GM12878 (cell line): Measurements from ENCODE around the gene COX19. TPM values are rescaled to one million over a fixed set of nuclear protein-coding genes. Genes with fewer than 3 reads are reported as not detected.

Experiments
- ATAC-seq: fragments of 200-7000 bp; cut with Tn5 transposase; 3 replicates; pipeline ENCODE4 v1.9.1; 2020; ENCODE audit warnings: mild to moderate bottlenecking, moderate library complexity
- BruUV-seq: library from RNA; stranded (reverse); fragments of 400-500 nt; replicated peaks from 2 replicates; lab custom pipeline; 2021; lab: Mats Ljungman, UMichigan
- CTCF ChIA-PET: fragments of 300-600 bp; sonication (Branson Sonifier 250); formaldehyde crosslinking; extraction: SDS; loops from one replicate; lab custom pipeline; 2021; ENCODE audit warnings: inconsistent platforms; lab: Yijun Ruan, JAX
- POLR2A ChIA-PET: fragments of 350-600 bp; formaldehyde crosslinking; extraction: SDS; loops from one replicate; lab custom pipeline; 2021; ENCODE audit warnings: inconsistent platforms; lab: Charles Lee
- RAD21 ChIA-PET: fragments of 300-600 bp; sonication (Branson Sonifier 250); formaldehyde crosslinking; loops from one replicate; lab custom pipeline; 2023; ENCODE audit warnings: antibody characterized with exemption; ENCODE audit not compliant: unreplicated experiment; lab: Charles Lee
- SMC1A ChIA-PET: fragments of 300-600 bp; sonication (Branson Sonifier 250); formaldehyde crosslinking; loops from one replicate; lab custom pipeline; 2023; ENCODE audit not compliant: unreplicated experiment, uncharacterized antibody; lab: Charles Lee
- DNase-seq: peaks from one replicate; pipeline ENCODE4 v3.0.0-alpha.2; 2011; ENCODE audit warnings: low read depth, low spot score
- FAIRE-seq: peaks from 3 replicates; lab custom pipeline; 2011; peaks lifted over from hg19 to GRCh38; lab: Jason Lieb, UNC
- H2AFZ ChIP-seq: 2 replicates; pipeline ENCODE4 v1.6.0; 2011; ENCODE audit warnings: low read depth, low read length, control low read depth; ENCODE audit not compliant: control insufficient read depth
- H3K27ac ChIP-seq: 2 replicates; pipeline ENCODE4 v1.5.1; 2011; ENCODE audit warnings: control low read depth; ENCODE audit not compliant: control insufficient read depth, insufficient read depth
- H3K27me3 ChIP-seq, 2 experiments: replicated peaks in 1 of 2; 2 replicates each; pipeline versions ENCODE4 v1.6.0 to v1.6.1; 2011; ENCODE audit warnings: low read length in 1 of 2; ENCODE audit not compliant: control insufficient read depth in 2 of 2, insufficient read depth in 2 of 2
- H3K36me3 ChIP-seq, 2 experiments: 2 replicates each; pipeline ENCODE4 v1.5.1; 2011; ENCODE audit warnings: low read length in 1 of 2; ENCODE audit not compliant: control insufficient read depth in 2 of 2, insufficient read depth in 2 of 2
- H3K4me1 ChIP-seq: 2 replicates; pipeline ENCODE4 v1.6.1; 2011; ENCODE audit warnings: mild to moderate bottlenecking, low read length, moderate library complexity, mixed read lengths; ENCODE audit not compliant: control insufficient read depth, insufficient read depth
- H3K4me2 ChIP-seq: 2 replicates; pipeline ENCODE4 v1.6.0; 2011; ENCODE audit warnings: control low read depth; ENCODE audit not compliant: control insufficient read depth, insufficient read depth
- H3K4me3 ChIP-seq: fragments of 200-600 bp; sonication (generic); 2 replicates; pipeline ENCODE4 v1.5.1; 2016
- H3K79me2 ChIP-seq: 2 replicates; pipeline ENCODE4 v1.6.0; 2011; ENCODE audit warnings: low read length; ENCODE audit not compliant: control insufficient read depth, insufficient read depth
- H3K9ac ChIP-seq: 2 replicates; pipeline ENCODE4 v1.8.0; 2011; ENCODE audit warnings: low read length, control low read depth, mixed read lengths; ENCODE audit not compliant: control insufficient read depth, insufficient read depth
- H3K9me3 ChIP-seq: replicated peaks from 3 replicates; pipeline ENCODE4 v1.5.1; 2011; ENCODE audit warnings: mild to moderate bottlenecking, low read length; ENCODE audit not compliant: control insufficient read depth, insufficient read depth
- H4K20me1 ChIP-seq: 2 replicates; pipeline ENCODE4 v1.6.0; 2011; ENCODE audit not compliant: control insufficient read depth, insufficient read depth
- BRCA1 ChIP-seq: IDR thresholded peaks from 2 replicates; pipeline ENCODE4 v1.6.1; 2011; ENCODE audit warnings: low read depth, low read length, improper control_type of control experiment
- CEBPZ ChIP-seq: fragments of 150-350 bp; IDR thresholded peaks from 2 replicates; pipeline ENCODE4 v1.6.1; 2016; ENCODE audit warnings: low read depth, low read length
- CREM ChIP-seq: IDR thresholded peaks from 2 replicates; pipeline ENCODE4 v1.6.1; 2014; ENCODE audit warnings: antibody characterized with exemption, low read depth
- EGR1 ChIP-seq, 2 experiments: IDR thresholded peaks; 1 replicate in 1 of 2; 2 replicates in 1 of 2; pipeline ENCODE4 v1.6.1; 2011 to 2012; ENCODE audit warnings: low read depth in 2 of 2, low read length in 2 of 2, borderline replicate concordance in 1 of 2, mild to moderate bottlenecking in 1 of 2, moderate library complexity in 1 of 2
- ESRRA ChIP-seq: IDR thresholded peaks from 2 replicates; pipeline ENCODE4 v1.6.1; 2012; ENCODE audit warnings: mild to moderate bottlenecking, low read length, improper control_type of control experiment
- PML ChIP-seq: IDR thresholded peaks from 2 replicates; pipeline ENCODE4 v1.6.1; 2012; ENCODE audit warnings: low read length, inconsistent platforms
- WRNIP1 ChIP-seq: IDR thresholded peaks from 2 replicates; pipeline ENCODE4 v1.6.1; 2011; ENCODE audit warnings: low read depth, low read length, improper control_type of control experiment, borderline replicate concordance
- WGBS: methylation state at CpG from one replicate; pipeline ENCODE4 v1.1.6; 2016; ENCODE audit warnings: low lambda C conversion rate; ENCODE audit not compliant: insufficient replicate concordance, insufficient coverage; ENCODE audit errors: missing lambda C conversion rate; 5-methylcytosine and 5-hydroxymethylcytosine counted together
- in situ Hi-C: fragments of 300-500 bp; cut with MboI; formaldehyde crosslinking; loops from 9 replicates; pipeline ENCODE4 v1.14.3; 2018; ENCODE audit warnings: mixed read lengths
- intact Hi-C: fragments of 100-400 bp; cut with micrococcal nuclease; formaldehyde crosslinking; loops from one replicate; pipeline ENCODE4 v1.14.2; 2022; ENCODE audit not compliant: unreplicated experiment
- polyA plus RNA-seq, 11 experiments: library from polyadenylated mRNA; depleted of rRNA in 4 of 11; unstranded in 6 of 11; stranded (reverse) in 5 of 11; fragments of >200 nt; fragmentation: Nextera tagmentation in 4 of 11; fragmentation: Illumina TruSeq in 1 of 11; extraction: Ambion mirVana in 4 of 11; extraction: Trizol in 1 of 11; gene quantifications; 1 replicate in 1 of 11; 2 replicates in 10 of 11; pipeline versions ENCODE4 v1.2.1 to v1.2.3, GENCODE V29; 2011 to 2016; ENCODE audit warnings: inconsistent platforms in 2 of 11, missing spikeins in 2 of 11, low read depth in 1 of 11
- total RNA-seq, 4 experiments: library from RNA; depleted of rRNA in 3 of 4; stranded (reverse); fragments of >200 nt in 3 of 4; fragmentation: Illumina TruSeq in 1 of 4; extraction: Trizol in 1 of 4; gene quantifications; 2 replicates each; pipeline versions ENCODE4 v1.2.1 to v1.2.3, GENCODE V29; 2013 to 2021
- TF ChIP-seq, protein P1 (sequence below): IDR thresholded peaks from 2 replicates; pipeline ENCODE4 v1.6.1; 2012; ENCODE audit warnings: improper control_type of control experiment, low read depth, low read length; ENCODE audit not compliant: insufficient replicate concordance

The COX19 gene
- total and polyA plus RNA-seq, 10 of the 15 experiments (the other 5 are each of a cell fraction or from before 2014, with no cell fraction given) = 3.7 to 17.9 (median 10.8) TPM

DNA sequence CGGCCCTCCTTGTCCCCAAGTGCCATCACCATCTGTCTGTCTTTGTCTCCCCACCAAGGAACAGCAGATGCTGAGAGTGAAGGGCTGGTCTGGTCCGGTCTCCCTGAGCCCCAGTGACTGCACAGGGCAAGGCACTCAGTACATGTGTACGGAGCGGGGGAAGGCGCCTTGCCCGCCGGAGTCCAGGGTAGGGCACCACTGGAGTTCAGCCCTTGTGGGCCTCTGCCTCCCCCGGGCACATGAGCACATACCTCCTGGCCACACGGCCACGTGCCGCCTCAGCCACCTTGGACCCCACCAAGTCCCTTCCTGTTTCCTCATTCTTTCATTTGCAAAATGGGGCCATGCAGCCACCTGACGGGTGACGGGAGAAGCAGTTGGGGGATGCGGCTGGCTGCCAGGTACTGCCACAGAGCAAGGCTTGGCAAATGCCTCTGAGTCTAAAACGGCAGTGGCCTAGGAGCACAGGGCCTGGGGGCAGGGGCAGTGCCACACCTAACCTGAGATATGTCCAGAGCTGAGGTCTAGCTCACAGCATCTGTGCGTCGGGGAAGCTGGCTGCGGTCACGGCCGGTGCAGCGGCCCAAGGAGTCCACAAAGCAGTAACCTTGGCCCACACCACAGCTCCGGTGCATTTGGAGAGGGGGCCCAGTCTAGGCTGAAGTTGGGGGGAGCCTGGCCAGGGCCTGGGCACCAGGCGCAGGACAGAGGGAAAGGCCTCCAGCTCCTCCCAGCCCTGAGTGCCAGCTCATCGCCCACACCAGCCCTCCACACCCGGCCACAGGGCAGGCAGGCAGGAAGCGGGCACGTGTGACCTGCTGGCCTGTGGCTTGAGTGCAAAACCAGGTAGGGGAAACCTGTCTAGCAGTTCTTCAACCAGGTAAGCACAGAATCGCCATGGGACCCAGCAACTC is 26.1 kb downstream of the COX19 start (continued):
- TF ChIP-seq, protein P1, sequence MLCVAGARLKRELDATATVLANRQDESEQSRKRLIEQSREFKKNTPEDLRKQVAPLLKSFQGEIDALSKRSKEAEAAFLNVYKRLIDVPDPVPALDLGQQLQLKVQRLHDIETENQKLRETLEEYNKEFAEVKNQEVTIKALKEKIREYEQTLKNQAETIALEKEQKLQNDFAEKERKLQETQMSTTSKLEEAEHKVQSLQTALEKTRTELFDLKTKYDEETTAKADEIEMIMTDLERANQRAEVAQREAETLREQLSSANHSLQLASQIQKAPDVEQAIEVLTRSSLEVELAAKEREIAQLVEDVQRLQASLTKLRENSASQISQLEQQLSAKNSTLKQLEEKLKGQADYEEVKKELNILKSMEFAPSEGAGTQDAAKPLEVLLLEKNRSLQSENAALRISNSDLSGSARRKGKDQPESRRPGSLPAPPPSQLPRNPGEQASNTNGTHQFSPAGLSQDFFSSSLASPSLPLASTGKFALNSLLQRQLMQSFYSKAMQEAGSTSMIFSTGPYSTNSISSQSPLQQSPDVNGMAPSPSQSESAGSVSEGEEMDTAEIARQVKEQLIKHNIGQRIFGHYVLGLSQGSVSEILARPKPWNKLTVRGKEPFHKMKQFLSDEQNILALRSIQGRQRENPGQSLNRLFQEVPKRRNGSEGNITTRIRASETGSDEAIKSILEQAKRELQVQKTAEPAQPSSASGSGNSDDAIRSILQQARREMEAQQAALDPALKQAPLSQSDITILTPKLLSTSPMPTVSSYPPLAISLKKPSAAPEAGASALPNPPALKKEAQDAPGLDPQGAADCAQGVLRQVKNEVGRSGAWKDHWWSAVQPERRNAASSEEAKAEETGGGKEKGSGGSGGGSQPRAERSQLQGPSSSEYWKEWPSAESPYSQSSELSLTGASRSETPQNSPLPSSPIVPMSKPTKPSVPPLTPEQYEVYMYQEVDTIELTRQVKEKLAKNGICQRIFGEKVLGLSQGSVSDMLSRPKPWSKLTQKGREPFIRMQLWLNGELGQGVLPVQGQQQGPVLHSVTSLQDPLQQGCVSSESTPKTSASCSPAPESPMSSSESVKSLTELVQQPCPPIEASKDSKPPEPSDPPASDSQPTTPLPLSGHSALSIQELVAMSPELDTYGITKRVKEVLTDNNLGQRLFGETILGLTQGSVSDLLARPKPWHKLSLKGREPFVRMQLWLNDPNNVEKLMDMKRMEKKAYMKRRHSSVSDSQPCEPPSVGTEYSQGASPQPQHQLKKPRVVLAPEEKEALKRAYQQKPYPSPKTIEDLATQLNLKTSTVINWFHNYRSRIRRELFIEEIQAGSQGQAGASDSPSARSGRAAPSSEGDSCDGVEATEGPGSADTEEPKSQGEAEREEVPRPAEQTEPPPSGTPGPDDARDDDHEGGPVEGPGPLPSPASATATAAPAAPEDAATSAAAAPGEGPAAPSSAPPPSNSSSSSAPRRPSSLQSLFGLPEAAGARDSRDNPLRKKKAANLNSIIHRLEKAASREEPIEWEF = no peak

- ChIA-PET CTCF (no interaction called here), SMC1A (no interaction called here), POLR2A (interaction anchor here (0.5 kb wide), 1 partner anchor 134 kb away, joined by 5 read pairs; no protein-coding TSS in a partner anchor), RAD21 (interaction anchor here (1.5 kb wide), 1 partner anchor 23 kb away, joined by 4 read pairs; no protein-coding TSS in a partner anchor)
- ATAC-seq (no peak), DNase-seq (no peak), FAIRE-seq (no peak)
- no peak overlapping the region for H3K27ac ChIP-seq
- no peak overlapping the region for H3K9ac ChIP-seq
- H3K27me3 ChIP-seq = no peaks in the 10 kb centered on the region
- no peaks in the 10 kb centered on the region for H4K20me1 ChIP-seq
- intact Hi-C loops = no loop called here
- TF ChIP-seq BRCA1 (no peak), CREM (no peak), PML (no peak), ESRRA (no peak), CEBPZ (no peak), EGR1 (IDR thresholded peaks at IDR 0.05; ENCODE audit: borderline replicate concordance in 1 of 2, low read depth in 2 of 2, low read length in 2 of 2) (no peak), WRNIP1 (no peak)
- H3K4me2 ChIP-seq = no peak overlapping the region
- H2AFZ ChIP-seq = no peak overlapping the region
- peaks cover 21% of the 10 kb centered on the region for H3K4me1 ChIP-seq
- 91% methylated on average over 30 of the region's 37 CpGs for WGBS
- peaks cover 31% of the 10 kb centered on the region for H3K79me2 ChIP-seq
- no peak overlapping the region for H3K4me3 ChIP-seq
- BruUV-seq = no TSS peak
- no peaks in the 10 kb centered on the region for H3K9me3 ChIP-seq
- in situ Hi-C loops = no loop called here
- no peaks in the 10 kb centered on the region; a peak in 2 of 4 replicates for H3K36me3 ChIP-seq
Measured at GRCh38 chr7:947391-948210, 27.7 kb downstream of the COX19 start.
